HG03280 (cell line): Measurements from ENCODE around the gene ABTB1.
"Not testable (repeated sequence)": the region's sequence is repeated elsewhere in the genome, so short reads cannot be mapped to it uniquely, and the experiment has no call there.

Experiments used
- ATAC-seq: cut with Tn5 transposase; IDR thresholded peaks from one replicate; pipeline ENCODE4 v1.9.1; 2021; ENCODE audit warnings: mild to moderate bottlenecking, moderate library complexity; ENCODE audit not compliant: unreplicated experiment

Gene ABTB1

GRCh38 chr3:127671523-127672428 lies 976 bp upstream of the ABTB1 start:
- peak; percentile 12 for ATAC-seq

GRCh38 chr3:127673191-127674100 lies 694 bp downstream of the ABTB1 start:
- peak; percentile 19 for ATAC-seq

- ATAC-seq, result no peak
Measured at GRCh38 chr3:127674101-127674721, 1.5 kb downstream of the ABTB1 start.

- no peak for ATAC-seq
Measured at GRCh38 chr3:127674790-127675189, 2.0 kb downstream of the ABTB1 start.

- no peak for ATAC-seq
Measured at GRCh38 chr3:127675651-127676391, 3.1 kb downstream of the ABTB1 start.

- ATAC-seq, result no peak
Measured at GRCh38 chr3:127676456-127676855, 3.7 kb downstream of the ABTB1 start.

- no peak for ATAC-seq
Measured at GRCh38 chr3:127676921-127677351, 4.2 kb downstream of the ABTB1 start.

GRCh38 chr3:127677541-127678314 lies 5.0 kb downstream of the ABTB1 start:
- no peak for ATAC-seq

GRCh38 chr3:127678315-127678599 lies 5.5 kb downstream of the ABTB1 start:
- no peak for ATAC-seq

GRCh38 chr3:127678611-127679533 lies 6.1 kb downstream of the ABTB1 start:
- no peak for ATAC-seq

- ATAC-seq, result no peak
Measured at GRCh38 chr3:127679534-127680145, 6.9 kb downstream of the ABTB1 start.

GRCh38 chr3:127680146-127680661 lies 7.5 kb downstream of the ABTB1 start:
- no peak for ATAC-seq

GRCh38 chr3:127680798-127681221 lies 8.1 kb downstream of the ABTB1 start:
- no peak for ATAC-seq

GRCh38 chr3:127682175-127682554 lies 9.4 kb downstream of the ABTB1 start:
- not testable (repeated sequence) for ATAC-seq

GRCh38 chr3:127682561-127682960 lies 9.8 kb downstream of the ABTB1 start:
- ATAC-seq, result no peak

GRCh38 chr3:127684871-127685707 lies 12.3 kb downstream of the ABTB1 start:
- ATAC-seq, result no peak
